ENCODE measurements around the gene WWTR1. TPM values are rescaled to one million over a fixed set of nuclear protein-coding genes. Genes with fewer than 3 reads are reported as not detected.

The WWTR1 gene
- total and polyA plus RNA-seq, 2 of the 8 experiments (the other 6 are each of a cell fraction or from before 2014, with no cell fraction given): 15.7 to 18.6 TPM

DNA sequence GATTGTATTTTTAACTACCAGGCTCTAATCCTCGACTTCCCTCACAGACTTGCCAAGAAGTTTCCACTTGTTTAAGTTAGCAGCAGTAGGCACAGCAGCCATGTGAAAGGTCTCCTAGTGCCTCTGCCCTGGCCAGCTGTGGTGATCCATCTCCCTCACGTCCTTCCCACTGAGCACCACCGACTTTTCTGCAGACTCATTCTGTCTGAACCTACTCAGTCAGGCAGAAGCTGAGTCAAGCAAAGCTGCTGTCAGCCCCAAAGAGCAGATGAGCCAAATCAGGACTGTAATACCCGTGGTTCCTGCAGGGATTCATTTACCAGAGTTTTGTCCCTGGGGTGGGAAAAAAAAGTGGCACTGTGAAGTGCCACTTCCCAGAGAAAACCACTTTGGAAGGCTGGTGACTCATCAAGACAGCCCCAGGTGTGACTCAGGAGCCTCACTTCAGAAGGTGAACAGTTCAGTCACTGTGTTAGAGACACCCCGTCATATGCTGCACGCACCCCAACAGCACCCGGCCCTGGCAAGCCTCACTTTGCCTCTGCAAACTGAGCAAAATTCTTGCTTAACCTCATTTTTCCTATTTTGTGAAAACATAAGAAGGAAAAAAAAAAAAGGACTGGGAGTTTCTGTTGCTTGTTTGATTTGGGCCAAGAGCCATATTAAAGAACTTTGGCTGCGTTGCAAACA, 76.0 kb downstream of the WWTR1 start:
- no peak overlapping the region for H4K8ac ChIP-seq (ENCODE audit: extremely low read depth, insufficient read depth, low read length)
- H3K9ac ChIP-seq (replicated peaks in 1 of 4; ENCODE audit: extremely low read depth in 1 of 4, low read depth in 3 of 4, low read length in 3 of 4): peak overlapping the region in 1 of 4 experiments; percentile 2; a peak in 1 of 7 replicates
- H3K4ac ChIP-seq (replicated peaks; ENCODE audit: insufficient read length, low read depth, low read length): no peak overlapping the region
- H2AK5ac ChIP-seq (ENCODE audit: low read depth, low read length): no peak overlapping the region
- H3K79me1 ChIP-seq (ENCODE audit: low read depth, low read length): peaks cover 6% of the 10 kb centered on the region; the same call in 1 of the 2 replicates
- H2AFZ ChIP-seq (ENCODE audit: low read length): no peak overlapping the region
- peaks cover 2 to 9% (median 5%) of the 10 kb centered on the region in 4 experiments; a peak in 6 of 7 replicates for H3K4me1 ChIP-seq (replicated peaks in 1 of 4; ENCODE audit: control insufficient read depth in 3 of 4, insufficient read depth in 4 of 4, low read length in 3 of 4)
- ChIA-PET CTCF (ENCODE audit: partially characterized antibody) (interaction anchor here (0.9 to 4.7 kb wide), 5 partner anchors 13 to 111 kb away, joined by 3 to 37 read pairs (median 4); no protein-coding TSS in a partner anchor), POLR2A (ENCODE audit: partially characterized antibody) (interaction anchor here (1.1 kb wide), 1 partner anchor 76 kb away, joined by 3 read pairs; the partner anchor contains the start of gene WWTR1)
- H3K23ac ChIP-seq (ENCODE audit: insufficient read length): no peak overlapping the region
- H2BK12ac ChIP-seq (ENCODE audit: low read depth, low read length): no peak overlapping the region; the same call in 1 of the 2 replicates
- no peak overlapping the region for H3K14ac ChIP-seq (ENCODE audit: insufficient read length)
- H3K4me3 ChIP-seq (ENCODE audit: extremely low read depth in 1 of 4, insufficient read depth in 2 of 4, low read depth in 3 of 4, low read length in 4 of 4): no peak overlapping the region
- DNase-seq (ENCODE audit: low read depth in 1 of 2, low spot score in 2 of 2): no peak
- no peaks in the 10 kb centered on the region for H3K36me3 ChIP-seq (ENCODE audit: control insufficient read depth in 2 of 4, insufficient read depth in 4 of 4, low read length in 3 of 4)
- H4K91ac ChIP-seq (replicated peaks; ENCODE audit: insufficient read length, low read length): peak overlapping the region; percentile 80
- TF ChIP-seq YY1 (IDR thresholded peaks at IDR 0.05; ENCODE audit: low read depth, low read length): no peak
- TF ChIP-seq BACH1 (IDR thresholded peaks at IDR 0.05; ENCODE audit: low read length): peak; percentile 86
- peak; percentile 41; the same call in 1 of the 2 replicates for TF ChIP-seq MAFK (IDR thresholded peaks at IDR 0.05; ENCODE audit: low read depth, low read length)
- no peaks in the 10 kb centered on the region for H3K23me2 ChIP-seq (ENCODE audit: low read depth, low read length)
- no peak overlapping the region for H4K5ac ChIP-seq (ENCODE audit: insufficient read length, low read depth, low read length)
- H2BK15ac ChIP-seq (ENCODE audit: low read length): 0 out of 2 replicates have a peak overlapping the region, but pooled peaks have one; percentile 36
- H2BK5ac ChIP-seq (ENCODE audit: low read depth, low read length): peak overlapping the region; percentile 69; the same call in 1 of the 2 replicates
- no peak for FAIRE-seq
- H3K4me2 ChIP-seq (ENCODE audit: insufficient read depth in 1 of 2, low read depth in 2 of 2, low read length in 2 of 2): no peak overlapping the region
- peak overlapping the region; percentile 56 for H3K18ac ChIP-seq (ENCODE audit: extremely low read depth, low read length)
- 79% methylated on average over 8 of the region's 8 CpGs; no CpG with 5 or more reads in 1 of the 2 experiments for WGBS, 2 experiments (ENCODE audit: extremely low coverage in 1 of 2, insufficient coverage in 1 of 2, insufficient read length in 1 of 2, insufficient replicate concordance in 2 of 2, low coverage in 1 of 2, low lambda C conversion rate in 2 of 2, missing lambda C conversion rate in 1 of 2)
- peaks cover 0 to 2% of the 10 kb centered on the region in 2 experiments for H4K20me1 ChIP-seq (replicated peaks in 1 of 2; ENCODE audit: control insufficient read depth in 1 of 2, insufficient read depth in 2 of 2, low read length in 2 of 2)
- H3K56ac ChIP-seq (replicated peaks; ENCODE audit: insufficient read length, low read depth, low read length): no peak overlapping the region
- H3K79me2 ChIP-seq (ENCODE audit: control insufficient read depth in 1 of 2, insufficient read depth in 2 of 2, low read length in 2 of 2): 0 out of 4 replicates have a peak, but pooled peaks cover 2 to 5% of the 10 kb centered on the region in 2 experiments
- H3K27me3 ChIP-seq (replicated peaks in 1 of 4; ENCODE audit: control insufficient read depth in 3 of 4, extremely low read depth in 1 of 4, insufficient read depth in 3 of 4, low read length in 3 of 4): no peaks in the 10 kb centered on the region
- no peak overlapping the region for H2BK20ac ChIP-seq (ENCODE audit: low read length)
- no peaks in the 10 kb centered on the region for H3K9me3 ChIP-seq (ENCODE audit: insufficient read depth in 2 of 2, low read depth in 1 of 2, low read length in 1 of 2)
- no peak overlapping the region for H3K27ac ChIP-seq (ENCODE audit: low read depth, low read length)
- no peak overlapping the region for H2BK120ac ChIP-seq (replicated peaks; ENCODE audit: low read depth, low read length)
